UCSD-AML1 (cell line): ENCODE results near the gene CDH6.

Source experiments
- DNase-seq: peaks from one replicate; lab custom pipeline; 2025; ENCODE audit not compliant: unreplicated experiment; lab: John Stamatoyannopoulos, UW

The CDH6 gene

GRCh38 chr5:31365776-31366175, 172.3 kb downstream of the CDH6 start:
- DNase-seq, result no peak

DNA sequence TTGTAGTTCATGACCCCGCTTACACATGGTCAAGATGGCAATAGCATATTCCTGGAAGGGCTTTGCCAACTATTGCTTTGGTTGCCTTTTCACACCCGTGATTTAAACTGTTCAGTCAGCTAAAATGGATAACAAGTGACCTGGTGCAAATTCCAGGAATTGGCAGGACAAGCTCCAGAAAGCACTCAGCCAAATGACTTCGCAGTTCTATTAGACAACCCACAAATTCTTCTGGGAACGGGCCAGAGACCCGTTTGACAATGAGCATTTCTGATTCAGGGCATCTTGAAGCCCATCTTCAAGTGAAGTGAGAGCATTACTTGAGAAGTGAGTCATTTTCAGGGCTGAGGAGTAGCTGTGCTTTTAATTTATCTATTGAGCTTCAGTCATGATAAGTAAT, 173.5 kb downstream of the CDH6 start:
- DNase-seq, result no peak

DNA sequence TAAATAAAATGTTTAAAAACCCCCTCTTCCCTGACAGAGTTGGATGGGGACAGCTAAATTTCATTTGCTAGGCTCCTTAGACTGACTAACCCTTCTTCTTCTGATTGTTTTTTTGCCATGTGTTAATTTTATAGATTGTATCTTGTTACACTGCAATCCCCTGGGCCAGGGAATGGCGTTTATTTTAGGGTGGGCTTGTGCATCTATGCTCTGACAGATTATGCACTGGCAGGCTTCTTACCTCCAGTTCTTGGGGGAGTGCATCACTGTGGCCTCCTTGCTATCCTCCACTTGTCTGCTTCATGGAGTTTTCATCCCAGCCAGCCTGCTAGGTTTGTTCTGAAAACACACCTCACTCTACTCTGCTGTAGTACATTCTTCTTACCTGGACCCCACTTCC, 178.6 kb downstream of the CDH6 start:
- no peak for DNase-seq

- DNase-seq, result no peak
These were observed 182.7 kb downstream of the CDH6 start for GRCh38 chr5:31375999-31376720.

DNA sequence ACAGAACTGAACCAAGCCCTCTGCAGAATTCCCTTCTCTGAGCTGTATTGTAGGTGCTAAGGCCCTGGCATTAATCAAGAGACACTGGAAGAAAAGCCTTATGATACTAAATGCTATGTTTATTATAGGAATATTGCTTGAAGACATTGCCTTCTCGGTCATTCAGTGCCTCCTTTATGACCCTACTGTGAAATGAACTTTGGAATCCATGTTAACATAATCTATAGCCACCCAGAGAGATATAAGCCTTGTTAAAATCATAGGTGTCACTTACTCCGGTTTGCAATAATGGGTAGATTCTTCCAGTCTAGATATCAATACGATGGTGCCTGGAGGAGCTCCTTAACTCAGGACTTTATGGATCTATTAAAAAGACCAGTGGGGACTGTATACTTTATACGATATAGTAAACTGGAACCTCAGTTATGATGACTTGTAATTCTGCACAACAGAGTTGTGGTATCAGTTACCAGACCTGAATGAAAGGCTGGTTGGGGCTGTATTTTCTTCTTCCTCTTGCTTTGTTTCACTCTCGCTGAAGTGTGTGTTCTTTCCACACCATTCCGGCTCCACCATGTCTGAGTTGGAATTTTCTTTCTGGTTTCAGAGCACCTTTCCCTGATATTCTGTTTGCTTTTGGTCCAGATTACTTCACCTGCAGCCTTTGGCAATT, 183.9 kb downstream of the CDH6 start:
- DNase-seq, result no peak

DNA sequence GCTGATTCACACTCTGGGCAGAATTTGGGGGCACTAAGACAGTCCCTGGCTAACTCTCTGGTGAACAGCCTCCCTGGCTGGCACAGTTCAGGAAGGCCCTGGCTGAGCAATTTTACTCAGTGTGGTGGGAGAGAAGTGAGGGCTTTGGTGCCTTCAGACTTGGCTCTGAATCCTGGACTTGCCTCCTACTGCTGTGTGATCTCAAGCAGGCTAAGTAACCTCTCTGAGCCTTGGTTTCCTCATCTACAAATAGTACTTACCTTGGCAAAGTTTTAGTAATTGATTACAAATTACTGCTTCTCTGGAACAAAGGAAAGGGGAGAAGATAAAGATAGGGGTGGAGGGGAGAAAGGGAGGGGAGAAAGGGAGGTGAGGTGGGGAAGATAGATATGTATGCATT, 184.7 kb downstream of the CDH6 start:
- DNase-seq, result no peak
